Measurements from ENCODE around the gene CCNL2. TPM values are rescaled to one million over a fixed set of nuclear protein-coding genes. Genes with fewer than 3 reads are reported as not detected.

The CCNL2 gene
- polyA plus RNA-seq, 3 donors = 183 to 230 (median 206) TPM

DNA sequence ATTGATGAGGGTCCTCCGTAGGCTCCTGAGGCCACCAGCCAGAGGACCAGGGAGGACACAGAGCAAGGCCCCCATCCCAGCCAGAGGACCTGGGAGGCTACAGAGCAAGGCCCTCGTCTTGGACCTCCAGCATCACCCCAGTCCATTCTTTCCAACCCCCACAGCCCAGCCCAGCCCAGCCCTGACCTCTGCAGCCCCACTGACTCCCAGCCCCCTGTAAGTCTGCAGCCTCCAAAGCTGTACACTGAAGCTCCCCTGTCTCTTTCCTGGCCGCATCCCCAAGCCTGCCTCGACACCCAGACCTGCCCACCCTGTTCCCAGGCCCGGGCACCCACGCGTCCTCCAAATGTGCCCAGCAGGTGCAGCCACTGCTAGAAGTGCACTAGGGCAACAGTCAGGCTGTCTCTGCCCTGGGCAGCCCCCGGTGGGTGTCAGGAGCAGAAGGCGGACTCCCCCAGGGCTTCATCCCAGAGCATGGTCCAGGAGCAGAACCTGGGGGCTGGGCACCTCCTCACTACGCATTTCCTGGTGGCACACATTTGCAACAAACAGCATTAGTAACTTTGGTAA lies 52.0 kb downstream of the CCNL2 start:
- DNase-seq (ENCODE audit: low read depth in 3 of 3, low spot score in 2 of 3) = no peak

DNA sequence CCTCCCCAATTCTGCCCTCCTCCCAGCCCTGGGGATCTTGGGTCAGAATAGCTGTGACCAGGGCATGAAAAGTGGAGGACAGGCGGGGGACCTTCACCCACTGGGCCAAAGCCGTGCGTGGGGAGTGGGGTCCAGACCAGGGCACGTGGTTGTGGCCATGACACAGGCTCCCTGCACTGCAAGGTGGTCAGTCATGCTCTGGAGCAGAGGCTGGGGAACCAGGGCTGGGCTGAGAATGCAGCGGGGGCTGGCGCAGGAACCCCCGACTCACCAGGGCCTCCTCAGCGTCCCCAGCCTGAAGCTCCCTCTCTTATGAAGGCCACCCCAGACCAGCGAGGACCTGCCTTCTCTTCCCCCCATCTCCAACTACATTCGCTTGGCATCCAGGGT lies 52.6 kb downstream of the CCNL2 start:
- no peak for DNase-seq (ENCODE audit: low read depth in 3 of 3, low spot score in 2 of 3)

DNA sequence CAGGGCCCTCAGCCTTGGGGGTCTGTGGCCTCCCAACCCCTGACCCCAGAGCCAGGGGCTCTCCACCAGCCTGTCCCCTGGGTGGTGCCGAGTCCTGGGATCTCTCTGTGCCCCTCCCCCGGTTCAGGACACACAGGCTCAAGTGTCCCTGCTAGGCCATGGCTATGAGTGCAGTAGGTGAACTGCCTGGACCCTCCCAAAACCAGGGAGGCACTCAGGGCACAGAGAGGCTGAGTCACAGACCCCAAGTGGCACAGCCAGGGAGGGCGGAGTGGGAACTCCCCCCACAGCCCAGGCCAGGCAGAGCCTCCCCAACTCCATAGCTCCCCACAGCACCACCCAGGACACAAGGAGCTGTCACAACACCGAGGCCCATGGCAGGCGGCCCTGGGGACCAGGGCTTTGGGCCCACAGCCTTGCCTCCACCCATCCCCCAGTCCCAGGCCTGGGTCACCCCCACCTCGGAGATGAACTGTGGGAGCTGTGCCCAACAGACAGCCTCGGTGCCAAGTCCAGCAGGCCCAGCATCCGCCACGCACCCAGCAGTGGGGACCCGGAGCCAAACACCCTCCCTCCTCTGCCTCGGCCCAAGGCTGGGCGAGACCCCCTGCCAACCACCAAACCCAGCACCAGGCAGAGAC lies 53.2 kb downstream of the CCNL2 start:
- DNase-seq (ENCODE audit: low read depth in 3 of 3, low spot score in 2 of 3) = no peak

DNA sequence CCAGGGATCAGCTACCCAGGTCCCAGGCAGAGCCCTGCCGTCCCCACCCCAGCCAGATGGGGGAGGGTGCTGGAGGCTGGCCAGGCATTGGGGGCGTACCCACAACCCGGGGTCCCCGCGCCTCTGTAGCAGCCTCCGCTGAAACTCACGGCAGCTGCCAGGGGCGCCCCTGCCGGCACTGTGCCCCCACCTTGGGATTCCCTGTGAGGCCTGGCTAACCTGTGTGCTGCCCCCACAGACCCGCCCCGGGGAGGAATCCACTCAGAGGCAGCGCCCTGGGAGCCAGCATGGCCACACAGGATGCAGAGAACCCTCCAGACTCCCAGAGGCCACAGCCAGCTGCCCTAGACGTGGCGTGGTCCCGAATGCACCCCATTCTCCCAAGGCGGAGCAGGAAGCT lies 53.8 kb downstream of the CCNL2 start:
- DNase-seq (ENCODE audit: low read depth in 3 of 3, low spot score in 2 of 3) = no peak

DNA sequence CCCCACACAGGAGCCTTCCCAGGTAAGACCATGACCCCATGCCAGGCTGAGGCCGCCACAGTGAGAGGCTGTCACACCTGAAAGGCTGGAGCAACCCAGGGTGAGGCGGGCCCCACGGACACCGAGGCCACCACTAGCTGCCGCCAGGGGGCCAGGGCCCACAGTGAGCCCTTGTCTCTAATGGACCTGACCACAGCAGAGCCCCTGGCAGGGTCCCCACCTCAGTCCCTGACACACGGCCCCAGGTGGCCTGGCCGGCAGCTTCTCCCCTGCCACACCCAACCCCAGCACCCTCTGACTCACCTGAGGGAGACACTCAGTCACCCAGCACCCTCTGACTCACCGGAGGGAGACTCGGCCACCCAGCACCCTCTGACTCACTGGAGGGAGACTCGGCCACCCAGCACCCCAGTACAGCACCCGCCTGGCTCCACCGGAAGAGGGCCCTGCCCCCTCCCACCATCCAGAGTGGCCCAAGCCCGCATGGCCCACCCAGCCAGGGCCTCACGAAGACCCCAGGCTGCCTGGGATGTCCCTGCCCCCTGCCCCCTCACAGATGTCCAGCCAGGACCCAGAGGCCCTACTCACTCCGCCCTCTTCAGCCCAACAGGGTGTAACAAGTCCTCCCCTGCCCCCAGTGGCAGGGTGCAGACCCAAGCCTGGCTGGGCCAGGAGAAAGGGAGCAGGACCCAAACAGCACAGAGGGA lies 54.3 kb downstream of the CCNL2 start:
- no peak for DNase-seq (ENCODE audit: low read depth in 3 of 3, low spot score in 2 of 3)

DNA sequence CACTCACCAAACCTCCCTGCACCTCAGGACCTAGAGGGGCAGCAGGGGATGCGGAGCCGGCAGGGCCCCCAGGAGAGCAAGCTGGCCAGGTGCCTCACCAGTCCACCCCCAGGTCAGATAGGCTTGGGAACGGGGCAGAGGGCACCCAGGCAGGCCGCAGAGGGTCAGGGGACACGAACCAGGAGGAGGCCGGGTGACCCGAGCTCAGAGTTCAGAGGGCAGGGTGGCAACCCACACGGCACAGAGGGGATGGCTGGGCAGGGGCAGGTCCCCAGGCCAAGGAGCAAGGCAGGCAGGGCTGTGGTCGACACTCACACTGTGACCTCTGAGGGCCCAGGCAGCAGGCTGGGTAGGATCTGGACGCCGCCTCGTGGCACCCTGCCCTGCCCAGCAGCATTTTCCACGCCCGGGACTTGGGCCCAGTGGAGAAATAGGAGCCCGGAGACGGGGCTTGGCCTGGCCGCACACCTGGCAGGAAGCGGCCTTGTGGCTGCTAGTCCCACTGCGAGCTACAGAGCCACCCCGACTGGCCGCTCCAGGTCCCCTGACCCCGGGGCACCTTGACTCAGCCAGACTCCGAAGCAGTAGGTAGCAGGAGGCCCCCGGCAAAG lies 55.2 kb downstream of the CCNL2 start:
- no peak for DNase-seq (ENCODE audit: low read depth in 3 of 3, low spot score in 2 of 3)

DNA sequence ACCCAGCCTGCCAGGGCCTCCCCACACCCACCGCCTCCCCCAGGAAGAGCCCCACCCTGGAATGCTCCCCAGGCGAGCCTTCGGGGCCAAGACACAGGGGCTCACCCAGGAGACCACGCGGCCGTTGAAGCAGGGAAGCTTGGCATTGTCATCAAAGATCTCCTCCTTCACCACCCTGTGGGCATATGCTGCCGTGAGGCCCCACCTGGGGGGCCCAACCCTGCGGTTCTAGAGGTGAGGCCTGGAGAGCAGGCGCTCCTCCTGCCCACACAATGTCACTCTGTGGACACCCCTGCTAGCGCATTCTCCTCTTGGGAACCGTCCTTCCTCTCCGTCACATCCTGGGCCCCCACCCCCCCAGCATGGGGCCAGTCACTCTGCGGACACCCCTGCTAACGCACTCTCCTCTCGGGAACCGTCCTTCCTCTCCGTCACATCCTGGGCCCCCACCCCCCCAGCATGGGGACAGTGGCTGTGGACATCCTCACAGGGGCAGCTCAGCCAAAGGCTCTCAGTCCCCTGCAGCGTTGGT lies 56.5 kb downstream of the CCNL2 start:
- no peak for DNase-seq (ENCODE audit: low read depth in 3 of 3, low spot score in 2 of 3)

DNA sequence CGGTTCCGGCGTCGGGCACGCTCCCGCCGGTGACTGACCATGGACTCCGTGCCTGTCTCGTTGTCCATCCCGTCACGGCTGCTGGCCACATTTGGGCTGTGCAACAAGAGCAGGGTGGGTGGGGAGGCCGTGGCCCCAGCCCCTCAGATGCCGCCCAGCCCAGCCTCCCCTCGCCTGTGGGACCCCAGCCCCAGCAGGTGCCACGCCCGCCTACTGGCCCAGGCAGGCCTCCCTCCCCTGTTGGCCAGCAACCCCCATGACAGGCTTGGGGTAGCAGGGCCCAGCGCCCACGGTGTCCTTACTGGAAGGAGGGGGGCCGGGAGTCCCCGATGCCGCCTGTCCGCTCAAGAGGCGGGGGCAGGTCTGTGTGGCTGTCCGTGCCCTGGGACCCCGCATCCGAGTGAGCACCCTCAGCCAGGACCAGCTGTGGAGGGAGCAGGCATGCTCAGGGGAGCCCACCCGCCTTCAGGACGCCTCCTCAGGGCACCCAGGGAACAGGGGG lies 57.0 kb downstream of the CCNL2 start:
- DNase-seq (ENCODE audit: low read depth in 3 of 3, low spot score in 2 of 3) = no peak

DNA sequence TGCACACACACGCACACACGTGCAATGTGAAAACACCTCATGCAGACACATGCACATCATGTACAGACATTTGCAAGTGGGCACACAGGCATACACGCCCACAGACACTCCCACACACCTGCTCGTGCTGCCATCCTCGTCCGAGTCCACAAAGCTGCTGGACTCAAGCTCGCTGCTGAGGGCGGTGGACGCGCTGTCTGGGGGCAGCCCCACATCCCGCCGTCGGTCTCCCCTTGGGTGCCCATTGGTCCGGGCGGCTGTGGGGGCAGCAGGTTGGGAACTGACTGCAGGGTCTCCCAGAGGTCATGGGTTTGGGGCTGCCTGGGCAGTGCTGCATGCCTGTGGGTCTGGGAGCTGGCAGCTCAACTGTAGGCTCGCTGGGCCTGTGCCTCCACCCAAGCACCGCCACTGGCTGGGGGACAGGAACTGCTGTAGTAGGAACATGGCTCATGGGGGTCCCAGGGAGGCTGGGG lies 57.5 kb downstream of the CCNL2 start:
- DNase-seq (ENCODE audit: low read depth in 3 of 3, low spot score in 2 of 3) = no peak

DNA sequence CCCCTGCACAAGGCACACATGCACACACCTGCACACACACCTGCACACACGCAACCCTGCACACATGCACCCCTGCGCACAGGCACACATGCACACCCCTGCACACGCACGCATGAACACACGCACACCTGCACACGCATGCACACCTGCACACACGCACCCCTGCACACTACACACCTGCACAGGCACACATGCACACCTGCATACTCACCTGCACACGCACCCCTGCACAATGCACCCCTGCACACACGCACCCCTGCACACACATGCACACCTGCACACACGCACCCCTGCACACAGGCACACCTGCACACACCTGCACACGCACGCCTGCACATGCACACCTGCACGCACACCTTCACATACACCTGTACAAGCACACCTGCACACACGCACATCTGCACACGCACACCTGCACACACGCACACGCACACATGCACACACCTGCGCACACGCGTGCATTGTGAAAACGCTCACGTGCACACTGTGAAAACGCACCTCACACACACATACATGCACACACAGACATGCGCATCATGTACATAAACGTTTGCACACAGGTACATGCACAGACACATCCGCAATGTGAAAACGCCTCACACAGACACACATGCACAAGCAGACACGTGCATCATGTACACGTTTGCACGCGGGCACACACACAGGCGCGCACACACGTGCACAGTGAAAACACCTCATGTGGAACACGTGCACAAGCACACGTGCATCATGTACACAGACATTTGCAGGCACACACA lies 58.2 kb downstream of the CCNL2 start:
- no peak for DNase-seq (ENCODE audit: low read depth in 3 of 3, low spot score in 2 of 3)

DNA sequence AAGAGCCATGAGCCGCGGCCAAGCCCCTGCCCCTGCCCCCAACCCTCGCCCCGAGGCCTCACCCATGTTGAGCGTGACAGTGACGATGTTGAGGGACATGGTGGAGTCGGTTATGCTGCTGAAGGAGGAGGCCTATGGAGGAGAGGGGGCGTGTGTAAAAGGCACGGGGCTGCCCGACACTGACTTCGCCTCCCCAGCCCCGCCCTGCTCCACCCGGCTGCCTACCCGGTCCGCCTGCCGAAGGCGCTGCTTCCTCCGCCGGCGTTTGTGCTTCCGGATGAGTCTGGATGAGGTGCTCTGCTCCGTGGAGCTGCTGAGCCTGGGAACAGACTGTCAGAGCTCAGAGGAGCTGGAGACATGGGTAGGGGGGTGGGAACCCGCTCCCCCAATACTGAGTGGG lies 59.0 kb downstream of the CCNL2 start:
- no peak for DNase-seq (ENCODE audit: low read depth in 3 of 3, low spot score in 2 of 3)

DNA sequence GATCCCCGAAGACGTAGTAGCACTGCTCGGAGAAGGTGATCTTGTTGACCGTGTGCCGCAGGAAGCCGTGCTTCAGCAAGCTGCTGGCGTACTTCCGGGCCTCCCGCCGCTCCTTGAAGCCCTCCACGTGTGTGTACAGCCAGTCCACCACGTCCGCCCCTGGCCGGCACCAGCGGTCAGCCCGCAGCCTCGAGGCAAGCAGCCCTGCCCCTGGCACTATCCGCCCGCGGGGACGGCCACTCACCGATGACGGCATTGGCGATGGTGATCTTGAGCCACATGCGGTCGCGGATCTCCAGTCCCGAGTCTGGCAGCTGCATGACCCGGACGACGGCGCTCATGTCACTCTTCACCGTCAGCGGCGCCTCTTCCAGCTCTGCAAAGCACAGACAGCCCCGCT lies 60.9 kb downstream of the CCNL2 start:
- DNase-seq (ENCODE audit: low read depth in 3 of 3, low spot score in 2 of 3) = no peak

DNA sequence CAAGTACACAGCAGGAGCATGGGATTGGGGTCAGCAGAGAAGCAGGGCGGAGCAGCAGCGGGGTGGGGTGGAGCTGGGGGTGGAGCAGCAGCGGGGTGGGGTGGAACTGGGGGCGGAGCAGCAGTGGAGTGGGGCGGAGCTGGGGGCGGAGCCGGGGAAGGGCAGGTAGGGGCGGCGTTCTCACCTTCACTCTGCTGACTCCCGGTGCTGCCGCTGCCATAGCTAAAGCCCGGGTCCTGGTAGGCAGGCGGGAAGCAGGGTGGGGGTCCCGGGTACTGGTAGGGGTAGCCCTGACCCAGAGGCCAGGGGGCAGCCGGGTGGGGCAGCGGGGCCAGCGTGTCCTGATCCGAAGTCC lies 61.4 kb downstream of the CCNL2 start:
- DNase-seq (ENCODE audit: low read depth in 3 of 3, low spot score in 2 of 3) = no peak

DNA sequence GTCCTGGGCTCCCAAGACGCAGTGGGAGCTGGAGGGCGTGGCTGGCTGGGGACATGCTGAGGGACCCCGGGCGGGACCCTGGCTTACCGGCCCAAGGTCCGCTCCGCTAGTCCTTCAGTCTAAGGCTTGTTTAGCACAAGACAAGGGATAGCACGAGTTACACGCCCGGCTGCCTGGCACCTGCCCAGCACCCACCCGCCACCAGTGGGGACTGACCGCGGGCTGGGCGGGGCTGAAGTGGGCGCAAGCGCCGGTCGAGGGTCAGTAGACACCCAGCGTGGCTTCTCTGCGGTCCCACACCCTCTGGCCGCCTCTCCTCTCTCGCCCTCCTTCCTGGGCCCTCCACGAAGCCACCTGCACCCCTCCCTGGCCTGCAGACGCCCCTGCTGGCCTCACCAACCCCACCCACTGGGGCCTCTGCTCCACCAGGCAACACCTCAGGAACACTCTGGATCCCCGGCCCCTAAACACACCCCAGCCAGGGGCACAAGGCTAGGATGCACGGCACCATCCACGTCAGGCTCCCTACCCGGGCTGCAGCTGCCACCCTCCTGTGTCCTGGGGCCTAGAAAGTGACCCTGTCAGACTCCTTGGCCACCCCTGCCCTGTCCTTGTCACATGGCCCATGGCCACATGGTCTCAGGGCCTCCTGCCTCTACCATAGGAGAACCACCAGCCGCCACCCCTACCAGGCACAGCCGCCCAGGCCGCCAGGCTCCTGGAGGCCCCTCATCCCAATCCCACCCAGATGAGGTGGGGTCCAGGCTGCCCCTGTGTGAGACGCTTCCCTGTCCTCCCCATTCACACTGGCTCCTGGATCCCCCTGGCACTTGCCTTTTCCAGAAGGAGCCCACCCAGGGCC lies 62.0 kb downstream of the CCNL2 start:
- no peak for DNase-seq (ENCODE audit: low read depth in 3 of 3, low spot score in 2 of 3)

DNA sequence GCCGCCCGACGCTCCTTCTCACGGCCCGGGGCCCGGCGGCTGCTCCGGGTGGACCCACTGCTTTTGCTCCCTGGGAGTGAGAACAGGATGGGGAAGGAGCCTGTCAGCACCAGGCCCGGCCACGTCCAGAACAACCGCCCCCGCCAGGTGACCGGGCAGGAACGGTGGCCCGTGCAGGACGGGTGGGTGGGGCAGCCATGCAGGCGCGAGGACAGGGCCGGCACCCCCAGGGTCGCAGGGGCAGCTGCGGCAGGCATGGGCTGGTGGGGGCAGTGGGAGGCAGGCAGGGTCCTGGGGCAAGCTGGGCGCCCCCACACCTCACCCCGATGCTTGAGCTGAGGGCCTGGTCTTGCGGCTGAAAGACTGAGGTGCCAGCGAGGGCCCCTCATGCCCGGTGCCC lies 62.7 kb downstream of the CCNL2 start:
- no peak for DNase-seq (ENCODE audit: low read depth in 3 of 3, low spot score in 2 of 3)

DNA sequence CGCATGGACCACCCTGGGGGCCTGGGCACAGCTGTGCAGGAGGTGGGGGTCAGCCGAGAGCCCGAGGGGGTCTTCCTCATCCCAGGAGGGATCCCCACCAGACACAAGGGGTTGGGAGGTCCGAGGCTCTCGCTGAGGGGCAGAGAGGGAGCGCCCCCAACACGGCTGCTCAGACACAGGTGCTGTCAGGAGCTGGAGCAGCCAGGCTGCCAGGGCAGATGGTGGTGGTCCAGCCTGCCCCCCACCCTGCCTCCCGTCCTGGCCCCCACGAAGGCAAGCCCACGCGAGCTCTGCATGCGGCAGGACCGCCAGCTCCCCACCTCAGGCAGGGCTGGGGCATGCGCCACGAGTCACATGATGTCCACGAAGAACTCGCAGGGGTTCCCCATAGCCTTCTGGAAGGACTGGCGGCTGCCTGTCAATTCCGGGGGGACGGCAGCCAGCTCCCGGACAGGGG lies 63.3 kb downstream of the CCNL2 start:
- DNase-seq (ENCODE audit: low read depth in 3 of 3, low spot score in 2 of 3) = no peak
